HepG2 (cell line): Measurements from ENCODE around the gene CSNK2B. TPM values are rescaled to one million over a fixed set of nuclear protein-coding genes. Genes with fewer than 3 reads are reported as not detected.

Experiments used
- DNMT1 ChIP-seq: sonication (generic); formaldehyde crosslinking; IDR thresholded peaks from 2 replicates; pipeline ENCODE4 v1.5.1; 2020; ENCODE audit warnings: mild to moderate bottlenecking, missing genetic modification reagents
- IRF2 ChIP-seq: IDR thresholded peaks from 2 replicates; pipeline ENCODE4 v1.6.1; 2018; ENCODE audit warnings: missing genetic modification reagents, missing compliant biosample characterization
- JUN ChIP-seq: sonication (generic); formaldehyde crosslinking; IDR thresholded peaks from 2 replicates; pipeline ENCODE4 v1.4.0; 2020; ENCODE audit warnings: mild to moderate bottlenecking, missing genetic modification reagents
- PHF21A ChIP-seq: sonication (generic); formaldehyde crosslinking; IDR thresholded peaks from 2 replicates; pipeline ENCODE4 v1.5.0; 2020; ENCODE audit warnings: mild to moderate bottlenecking, missing genetic modification reagents
- ZNF263 ChIP-seq: sonication (generic); formaldehyde crosslinking; IDR thresholded peaks from 2 replicates; pipeline ENCODE4 v1.4.0; 2020; ENCODE audit warnings: missing genetic modification reagents
- ZNF354B ChIP-seq: sonication (generic); formaldehyde crosslinking; IDR thresholded peaks from 2 replicates; pipeline ENCODE4 v1.8.0; 2022; ENCODE audit warnings: mild to moderate bottlenecking, missing genetic modification reagents
- ZNF543 ChIP-seq: sonication (generic); formaldehyde crosslinking; IDR thresholded peaks from 2 replicates; pipeline ENCODE4 v1.4.0; 2020; ENCODE audit warnings: mild to moderate bottlenecking, missing genetic modification reagents
- ZNF567 ChIP-seq: sonication (generic); formaldehyde crosslinking; IDR thresholded peaks from 2 replicates; pipeline ENCODE4 v1.8.1; 2023; ENCODE audit warnings: mild to moderate bottlenecking, missing genetic modification reagents, borderline replicate concordance
- polyA plus RNA-seq, 8 experiments: library from polyadenylated mRNA; depleted of rRNA in 3 of 8; stranded (reverse) in 7 of 8; unstranded in 1 of 8; fragments of >200 nt; fragmentation: Illumina TruSeq in 4 of 8; extraction: Trizol in 4 of 8; gene quantifications; 2 replicates each; pipeline versions ENCODE4 v1.2.1 to v1.2.3, GENCODE V29; 2011 to 2016; ENCODE audit warnings: low read depth in 4 of 8, missing spikeins in 1 of 8, mixed read lengths in 1 of 8; ENCODE audit not compliant: insufficient read depth in 1 of 8
- total RNA-seq, 5 experiments: library from RNA; depleted of rRNA; stranded (reverse); fragments of >200 nt; fragmentation: Illumina TruSeq; extraction: Trizol; gene quantifications; 2 replicates each; pipeline ENCODE4 v1.2.3, GENCODE V29; 2016; ENCODE audit warnings: low read depth in 1 of 5
- TF ChIP-seq, protein P1 (sequence below): sonication (generic); formaldehyde crosslinking; IDR thresholded peaks from 2 replicates; pipeline ENCODE4 v1.4.0; 2020; ENCODE audit warnings: missing genetic modification reagents, borderline replicate concordance
- TF ChIP-seq, protein P2 (sequence below), 2 experiments: fragments of 450-650 bp in 1 of 2; sonication (generic) in 1 of 2; formaldehyde crosslinking; IDR thresholded peaks; 2 replicates each; pipeline versions ENCODE4 v1.5.0 to v1.8.0; 2020 to 2022; ENCODE audit warnings: mild to moderate bottlenecking in 1 of 2, missing genetic modification reagents in 1 of 2
- TF ChIP-seq, protein P3 (sequence below): sonication (generic); formaldehyde crosslinking; conservative IDR thresholded peaks from 2 replicates; pipeline ENCODE4 v1.8.0; 2022; ENCODE audit warnings: mild to moderate bottlenecking, moderate library complexity, missing genetic modification reagents
- TF ChIP-seq, protein P4 (sequence below), 2 experiments: sonication (generic) in 1 of 2; formaldehyde crosslinking in 1 of 2; IDR thresholded peaks; 2 replicates each; pipeline versions ENCODE4 v1.4.0 to v1.6.1; 2018 to 2020; ENCODE audit warnings: missing genetic modification reagents in 2 of 2, borderline replicate concordance in 1 of 2, low read depth in 1 of 2, mild to moderate bottlenecking in 1 of 2, missing biosample characterization in 1 of 2
- TF ChIP-seq, protein P5 (sequence below): IDR thresholded peaks from 2 replicates; pipeline ENCODE4 v1.6.1; 2016; ENCODE audit warnings: missing compliant biosample characterization, missing genetic modification reagents, borderline replicate concordance

Gene CSNK2B
- total and polyA plus RNA-seq, 2 of the 13 experiments (the other 11 are each of a cell fraction or from before 2014, with no cell fraction given) = 111 to 296 TPM

DNA sequence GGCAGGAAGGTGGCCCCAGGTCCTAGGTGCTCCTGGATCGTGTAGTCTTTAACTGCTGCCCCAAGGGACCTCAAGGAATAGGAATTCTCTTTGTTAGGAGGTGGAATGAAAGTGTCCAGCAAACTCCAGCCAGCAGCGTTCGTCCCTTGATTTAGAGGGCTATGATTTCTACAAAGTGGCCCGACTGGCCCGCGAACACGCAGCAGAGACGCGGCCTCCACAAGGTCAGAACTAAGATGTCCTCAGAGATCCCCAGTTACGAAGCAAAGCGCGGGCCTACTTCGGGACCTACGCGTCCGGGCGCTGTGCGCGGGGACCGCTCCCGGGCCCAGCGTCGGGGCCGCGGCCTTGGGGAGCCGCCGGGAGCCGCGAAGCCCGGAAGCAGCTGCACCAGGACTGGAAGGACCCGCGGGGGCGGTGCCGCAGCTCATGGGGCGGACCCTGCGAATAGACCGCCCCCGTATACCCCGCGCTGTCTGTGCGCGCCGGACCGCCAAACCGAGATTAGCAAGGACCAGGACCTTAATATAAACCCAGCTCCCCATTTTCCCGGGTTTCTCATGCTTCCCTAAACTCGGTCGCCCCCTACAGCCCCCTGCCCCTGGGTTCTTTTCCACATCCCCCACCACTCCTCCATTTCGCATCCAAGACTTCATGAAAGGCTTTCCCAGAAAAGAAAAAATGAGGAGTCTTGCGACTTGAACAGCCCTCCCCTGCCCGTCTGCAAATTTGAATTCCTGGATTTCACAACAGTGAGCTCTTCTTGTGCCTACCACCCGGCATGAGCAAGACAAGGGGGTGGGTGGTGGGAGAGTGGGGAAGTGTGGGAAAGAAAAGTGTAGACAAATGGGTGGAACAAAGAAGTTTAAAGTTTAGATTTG, 5.3 kb upstream of the CSNK2B start, which contains the start of gene C6orf47 (continued):
- TF ChIP-seq, protein P1, sequence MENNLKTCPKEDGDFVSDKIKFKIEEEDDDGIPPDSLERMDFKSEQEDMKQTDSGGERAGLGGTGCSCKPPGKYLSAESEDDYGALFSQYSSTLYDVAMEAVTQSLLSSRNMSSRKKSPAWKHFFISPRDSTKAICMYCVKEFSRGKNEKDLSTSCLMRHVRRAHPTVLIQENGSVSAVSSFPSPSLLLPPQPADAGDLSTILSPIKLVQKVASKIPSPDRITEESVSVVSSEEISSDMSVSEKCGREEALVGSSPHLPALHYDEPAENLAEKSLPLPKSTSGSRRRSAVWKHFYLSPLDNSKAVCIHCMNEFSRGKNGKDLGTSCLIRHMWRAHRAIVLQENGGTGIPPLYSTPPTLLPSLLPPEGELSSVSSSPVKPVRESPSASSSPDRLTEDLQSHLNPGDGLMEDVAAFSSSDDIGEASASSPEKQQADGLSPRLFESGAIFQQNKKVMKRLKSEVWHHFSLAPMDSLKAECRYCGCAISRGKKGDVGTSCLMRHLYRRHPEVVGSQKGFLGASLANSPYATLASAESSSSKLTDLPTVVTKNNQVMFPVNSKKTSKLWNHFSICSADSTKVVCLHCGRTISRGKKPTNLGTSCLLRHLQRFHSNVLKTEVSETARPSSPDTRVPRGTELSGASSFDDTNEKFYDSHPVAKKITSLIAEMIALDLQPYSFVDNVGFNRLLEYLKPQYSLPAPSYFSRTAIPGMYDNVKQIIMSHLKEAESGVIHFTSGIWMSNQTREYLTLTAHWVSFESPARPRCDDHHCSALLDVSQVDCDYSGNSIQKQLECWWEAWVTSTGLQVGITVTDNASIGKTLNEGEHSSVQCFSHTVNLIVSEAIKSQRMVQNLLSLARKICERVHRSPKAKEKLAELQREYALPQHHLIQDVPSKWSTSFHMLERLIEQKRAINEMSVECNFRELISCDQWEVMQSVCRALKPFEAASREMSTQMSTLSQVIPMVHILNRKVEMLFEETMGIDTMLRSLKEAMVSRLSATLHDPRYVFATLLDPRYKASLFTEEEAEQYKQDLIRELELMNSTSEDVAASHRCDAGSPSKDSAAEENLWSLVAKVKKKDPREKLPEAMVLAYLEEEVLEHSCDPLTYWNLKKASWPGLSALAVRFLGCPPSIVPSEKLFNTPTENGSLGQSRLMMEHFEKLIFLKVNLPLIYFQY (CRISPR knock-in tag) = peak; percentile 56; the same call in 1 of the 2 replicates
- TF ChIP-seq PHF21A (CRISPR knock-in tag) (peak; percentile 76), ZNF354B (CRISPR knock-in tag) (0 out of 2 replicates have a peak, but pooled peaks have one; percentile 23), ZNF263 (peak; percentile 63), DNMT1 (CRISPR knock-in tag) (no peak), JUN (no peak), ZNF543 (peak; percentile 78; the same call in 1 of the 2 replicates), IRF2 (CRISPR knock-in tag) (no peak; the same call in 1 of the 2 replicates), ZNF567 (CRISPR knock-in tag) (peak; percentile 86; the same call in 1 of the 2 replicates)
- TF ChIP-seq, protein P2, sequence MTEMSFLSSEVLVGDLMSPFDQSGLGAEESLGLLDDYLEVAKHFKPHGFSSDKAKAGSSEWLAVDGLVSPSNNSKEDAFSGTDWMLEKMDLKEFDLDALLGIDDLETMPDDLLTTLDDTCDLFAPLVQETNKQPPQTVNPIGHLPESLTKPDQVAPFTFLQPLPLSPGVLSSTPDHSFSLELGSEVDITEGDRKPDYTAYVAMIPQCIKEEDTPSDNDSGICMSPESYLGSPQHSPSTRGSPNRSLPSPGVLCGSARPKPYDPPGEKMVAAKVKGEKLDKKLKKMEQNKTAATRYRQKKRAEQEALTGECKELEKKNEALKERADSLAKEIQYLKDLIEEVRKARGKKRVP (CRISPR knock-in tag; IDR thresholded peaks at IDR 0.05) = no peak
- TF ChIP-seq, protein P3, sequence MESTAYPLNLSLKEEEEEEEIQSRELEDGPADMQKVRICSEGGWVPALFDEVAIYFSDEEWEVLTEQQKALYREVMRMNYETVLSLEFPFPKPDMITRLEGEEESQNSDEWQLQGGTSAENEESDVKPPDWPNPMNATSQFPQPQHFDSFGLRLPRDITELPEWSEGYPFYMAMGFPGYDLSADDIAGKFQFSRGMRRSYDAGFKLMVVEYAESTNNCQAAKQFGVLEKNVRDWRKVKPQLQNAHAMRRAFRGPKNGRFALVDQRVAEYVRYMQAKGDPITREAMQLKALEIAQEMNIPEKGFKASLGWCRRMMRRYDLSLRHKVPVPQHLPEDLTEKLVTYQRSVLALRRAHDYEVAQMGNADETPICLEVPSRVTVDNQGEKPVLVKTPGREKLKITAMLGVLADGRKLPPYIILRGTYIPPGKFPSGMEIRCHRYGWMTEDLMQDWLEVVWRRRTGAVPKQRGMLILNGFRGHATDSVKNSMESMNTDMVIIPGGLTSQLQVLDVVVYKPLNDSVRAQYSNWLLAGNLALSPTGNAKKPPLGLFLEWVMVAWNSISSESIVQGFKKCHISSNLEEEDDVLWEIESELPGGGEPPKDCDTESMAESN (CRISPR knock-in tag) = peak; percentile 84
- TF ChIP-seq, protein P4, sequence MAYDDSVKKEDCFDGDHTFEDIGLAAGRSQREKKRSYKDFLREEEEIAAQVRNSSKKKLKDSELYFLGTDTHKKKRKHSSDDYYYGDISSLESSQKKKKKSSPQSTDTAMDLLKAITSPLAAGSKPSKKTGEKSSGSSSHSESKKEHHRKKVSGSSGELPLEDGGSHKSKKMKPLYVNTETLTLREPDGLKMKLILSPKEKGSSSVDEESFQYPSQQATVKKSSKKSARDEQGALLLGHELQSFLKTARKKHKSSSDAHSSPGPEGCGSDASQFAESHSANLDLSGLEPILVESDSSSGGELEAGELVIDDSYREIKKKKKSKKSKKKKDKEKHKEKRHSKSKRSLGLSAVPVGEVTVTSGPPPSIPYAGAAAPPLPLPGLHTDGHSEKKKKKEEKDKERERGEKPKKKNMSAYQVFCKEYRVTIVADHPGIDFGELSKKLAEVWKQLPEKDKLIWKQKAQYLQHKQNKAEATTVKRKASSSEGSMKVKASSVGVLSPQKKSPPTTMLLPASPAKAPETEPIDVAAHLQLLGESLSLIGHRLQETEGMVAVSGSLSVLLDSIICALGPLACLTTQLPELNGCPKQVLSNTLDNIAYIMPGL (CRISPR knock-in tag; IDR thresholded peaks at IDR 0.05; ENCODE audit: borderline replicate concordance in 1 of 2, low read depth in 1 of 2) = peak; percentile 63 to 92; a peak in 3 of 4 replicates
- TF ChIP-seq, protein P5, sequence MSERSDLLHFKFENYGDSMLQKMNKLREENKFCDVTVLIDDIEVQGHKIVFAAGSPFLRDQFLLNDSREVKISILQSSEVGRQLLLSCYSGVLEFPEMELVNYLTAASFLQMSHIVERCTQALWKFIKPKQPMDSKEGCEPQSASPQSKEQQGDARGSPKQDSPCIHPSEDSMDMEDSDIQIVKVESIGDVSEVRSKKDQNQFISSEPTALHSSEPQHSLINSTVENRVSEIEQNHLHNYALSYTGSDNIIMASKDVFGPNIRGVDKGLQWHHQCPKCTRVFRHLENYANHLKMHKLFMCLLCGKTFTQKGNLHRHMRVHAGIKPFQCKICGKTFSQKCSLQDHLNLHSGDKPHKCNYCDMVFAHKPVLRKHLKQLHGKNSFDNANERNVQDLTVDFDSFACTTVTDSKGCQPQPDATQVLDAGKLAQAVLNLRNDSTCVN (CRISPR knock-in tag) = peak; percentile 61; the same call in 1 of the 2 replicates
